SK-N-MC (cell line): ENCODE data around the gene TRIP12.

ENCODE experiments used
- DNase-seq: peaks from one replicate; pipeline ENCODE4 v3.0.0-alpha.2; 2011; ENCODE audit warnings: low read depth, low spot score
- H3K27ac ChIP-seq: fragments of 200-600 bp; sonication (generic); 2 replicates; pipeline ENCODE4 v1.5.1; 2016; ENCODE audit warnings: mixed run types
- H3K36me3 ChIP-seq: fragments of 200-600 bp; sonication (generic); 2 replicates; pipeline ENCODE4 v1.6.1; 2017; ENCODE audit warnings: antibody characterized with exemption, low read length, mixed read lengths; ENCODE audit not compliant: insufficient read depth
- H3K4me3 ChIP-seq: fragments of 200-600 bp; sonication (generic); 2 replicates; pipeline ENCODE4 v1.5.1; 2016
- H3K9ac ChIP-seq: fragments of 200-600 bp; sonication (generic); 2 replicates; pipeline ENCODE4 v1.8.0; 2017; ENCODE audit warnings: mixed run types, mixed read lengths; ENCODE audit not compliant: insufficient read length
- H3K9me3 ChIP-seq: fragments of 200-600 bp; sonication (generic); 2 replicates; pipeline ENCODE4 v1.6.1; 2017; ENCODE audit warnings: low read depth, mild to moderate bottlenecking, antibody characterized with exemption, low read length, moderate library complexity, mixed read lengths
- EZH2 ChIP-seq: fragments of 200-600 bp; sonication (generic); IDR thresholded peaks from one replicate; pipeline ENCODE4 v1.6.1; 2017; ENCODE audit warnings: antibody characterized with exemption
- FOXP2 ChIP-seq: optimal IDR thresholded peaks from 2 replicates; pipeline ENCODE3; 2011; ENCODE audit warnings: mild to moderate bottlenecking, moderate library complexity; ENCODE audit not compliant: insufficient read depth; ENCODE audit errors: extremely low read length, control extremely low read depth
- POLR2AphosphoS5 ChIP-seq: IDR thresholded peaks from 2 replicates; pipeline ENCODE4 v1.6.1; 2012; ENCODE audit warnings: mild to moderate bottlenecking, low read depth, low read length, borderline replicate concordance

The TRIP12 gene

GRCh38 chr2:229718057-229718456 lies 203.8 kb downstream of the TRIP12 start:
- Histone ChIP-seq H3K9me3 (no peaks in the 10 kb centered on the region), H3K27ac (no peak overlapping the region), H3K4me3 (no peak overlapping the region), H3K9ac (no peak overlapping the region), H3K36me3 (no peaks in the 10 kb centered on the region)
- no peak for DNase-seq
- TF ChIP-seq POLR2AphosphoS5 (no peak), EZH2 (no peak), FOXP2 (no peak)

DNA sequence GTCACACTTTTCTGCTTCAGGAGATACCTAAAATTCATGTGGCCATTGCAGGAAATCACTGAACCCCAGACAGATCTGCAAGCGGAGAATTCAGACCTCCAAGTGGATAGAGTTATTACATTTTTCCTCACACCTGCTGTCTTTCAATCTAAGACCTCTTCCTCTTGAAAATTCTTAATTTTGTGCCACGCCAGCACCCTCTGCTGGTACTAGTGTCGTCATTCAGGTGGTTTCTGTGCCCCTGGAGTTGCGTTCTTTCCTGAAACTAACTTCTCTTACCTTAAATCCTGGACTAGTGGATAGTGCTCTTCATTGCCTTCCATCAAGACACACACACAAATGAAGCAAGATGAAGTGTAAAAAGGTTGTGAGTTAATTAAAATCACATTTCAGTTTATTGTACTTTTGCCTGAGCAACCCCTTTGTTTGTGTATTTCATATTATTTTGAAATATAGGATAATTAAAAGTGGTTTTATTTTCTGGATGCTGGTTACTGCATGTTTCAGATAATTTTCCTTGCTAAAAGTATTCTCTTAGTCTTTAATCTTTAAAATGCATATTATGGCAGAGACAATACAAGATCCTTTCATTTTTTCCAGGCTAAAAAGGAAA lies 205.8 kb downstream of the TRIP12 start:
- no peaks in the 10 kb centered on the region for H3K9me3 ChIP-seq
- TF ChIP-seq POLR2AphosphoS5 (no peak), EZH2 (no peak), FOXP2 (no peak)
- no peak overlapping the region for H3K27ac ChIP-seq
- H3K36me3 ChIP-seq = no peaks in the 10 kb centered on the region
- no peak for DNase-seq
- no peak overlapping the region for H3K9ac ChIP-seq
- no peak overlapping the region; the same call in 1 of the 2 replicates for H3K4me3 ChIP-seq

DNA sequence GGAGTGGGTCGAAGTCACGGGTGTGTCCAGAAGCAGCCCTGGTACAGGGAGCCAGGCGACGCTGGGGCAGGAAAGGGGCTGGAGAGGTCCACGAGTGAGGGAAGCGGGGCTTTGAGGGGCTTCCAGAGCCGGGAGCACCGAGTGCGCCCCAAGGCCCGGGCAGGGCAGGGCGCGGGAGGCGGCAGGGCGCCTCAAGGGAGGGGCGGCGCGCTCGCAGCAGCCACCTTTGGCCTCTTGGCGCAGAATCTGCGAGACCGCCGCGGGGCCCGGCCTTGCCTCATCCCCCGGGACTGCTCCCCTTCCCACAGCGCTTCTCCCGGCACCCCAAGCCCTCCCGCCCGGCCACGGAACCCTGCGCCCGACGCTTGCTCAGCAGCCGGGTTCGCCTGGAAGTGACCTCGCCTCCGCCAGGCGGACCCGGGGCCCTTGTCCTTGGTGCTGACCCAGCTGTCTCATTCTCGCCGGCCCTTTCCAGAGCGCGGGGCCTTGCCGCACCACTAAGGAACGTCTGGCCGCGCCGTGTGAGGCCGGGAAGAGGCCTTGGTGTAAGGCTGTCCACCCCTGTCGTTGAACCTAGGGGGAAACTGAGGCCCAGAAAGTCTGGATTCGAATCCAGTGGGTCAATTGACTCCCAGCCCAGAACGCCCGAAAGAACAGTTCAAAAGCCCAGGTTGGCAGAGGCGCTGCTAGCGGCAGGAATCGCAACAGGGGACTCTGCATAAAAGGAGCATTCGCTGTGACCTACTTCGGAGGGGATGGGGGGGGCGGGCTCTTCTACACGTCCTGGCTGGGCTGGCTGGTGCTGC lies 206.9 kb downstream of the TRIP12 start:
- Histone ChIP-seq H3K36me3 (no peaks in the 10 kb centered on the region), H3K9me3 (no peaks in the 10 kb centered on the region), H3K4me3 (peak overlapping the region; percentile 89), H3K27ac (no peak overlapping the region), H3K9ac (no peak overlapping the region)
- DNase-seq = no peak
- TF ChIP-seq EZH2 (no peak), FOXP2 (peak; percentile 52), POLR2AphosphoS5 (peak; percentile 23; the same call in 1 of the 2 replicates)

DNA sequence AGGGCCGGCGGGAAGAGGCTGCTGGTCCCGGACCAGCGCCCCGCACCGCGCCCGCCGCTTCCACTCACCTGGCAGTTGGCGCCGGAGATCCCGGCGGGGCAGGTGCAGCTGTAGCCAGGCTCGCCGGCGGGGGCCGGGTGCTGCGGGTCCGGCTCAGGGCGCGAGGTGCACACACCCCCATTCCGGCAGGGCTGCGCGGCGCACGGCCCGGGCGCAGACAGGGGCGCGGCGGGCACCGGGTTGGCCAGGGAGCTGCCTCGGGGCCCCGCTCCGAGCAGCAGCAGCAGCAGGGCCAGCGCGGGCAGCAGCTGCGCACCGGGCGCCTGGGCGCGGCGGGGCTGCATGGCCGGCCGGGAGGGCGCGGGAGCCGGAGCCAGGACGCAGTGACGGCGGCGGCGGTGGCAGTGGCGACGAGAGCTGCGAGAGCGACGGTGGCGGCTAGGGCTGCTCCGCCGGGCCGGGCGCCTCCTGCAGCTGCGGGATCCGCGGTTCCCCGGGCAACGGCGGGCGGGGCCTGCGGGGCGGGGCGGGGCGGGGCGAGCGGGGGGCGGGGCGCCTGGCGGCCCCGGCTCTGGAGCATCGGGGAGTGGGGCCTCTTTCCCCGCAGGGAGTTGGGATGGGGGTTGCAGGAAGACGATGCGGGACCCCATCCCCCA lies 207.6 kb downstream of the TRIP12 start, which contains the start of gene DNER:
Gene DNER (minus strand): TSS at position 476 of the 656 bp plus-strand sequence. CDS start 132 bp downstream, at position 344.
- peak within 1 kb of the TSS; percentile 66 for H3K9ac ChIP-seq
- H3K36me3 ChIP-seq = no peaks in the 10 kb centered on the region
- peak within 1 kb of the TSS; percentile 89 for H3K4me3 ChIP-seq
- no peak for TF ChIP-seq EZH2
- TF ChIP-seq FOXP2 = no peak
- TF ChIP-seq POLR2AphosphoS5 = no peak
- DNase-seq = no peak
- no peak within 1 kb of the TSS for H3K27ac ChIP-seq
- no peaks in the 10 kb centered on the region for H3K9me3 ChIP-seq
